AG04449 (cell line): Measurements from ENCODE around the gene IFIT3.
"Not testable (repeated sequence)": the region's sequence is repeated elsewhere in the genome, so short reads cannot be mapped to it uniquely, and the experiment has no call there.

Source experiments
- CTCF ChIA-PET: fragments of 350-600 bp; formaldehyde crosslinking; extraction: SDS; loops from one replicate; lab custom pipeline; 2021; ENCODE audit warnings: antibody characterized with exemption; lab: Yijun Ruan, JAX
- POLR2A ChIA-PET: fragments of 400-600, 350-600 bp; formaldehyde crosslinking; extraction: SDS; loops from one replicate; lab custom pipeline; 2020; ENCODE audit warnings: antibody characterized with exemption, inconsistent platforms; lab: Yijun Ruan, JAX
- DNase-seq: peaks from one replicate; pipeline ENCODE4 v3.0.0-alpha.2; 2010; ENCODE audit warnings: low read depth, low spot score
- H3K4me3 ChIP-seq: 2 replicates; pipeline ENCODE4 v1.5.1; 2011; ENCODE audit warnings: low read depth, mild to moderate bottlenecking, control low read depth, low read length
- TF ChIP-seq, protein P1 (sequence below): IDR thresholded peaks from one replicate; pipeline ENCODE4 v1.5.1; 2011; ENCODE audit warnings: mild to moderate bottlenecking, moderate library complexity, low read length, control low read depth, inconsistent platforms; ENCODE audit not compliant: insufficient read depth; ENCODE audit errors: missing control alignments

IFIT3 gene

DNA sequence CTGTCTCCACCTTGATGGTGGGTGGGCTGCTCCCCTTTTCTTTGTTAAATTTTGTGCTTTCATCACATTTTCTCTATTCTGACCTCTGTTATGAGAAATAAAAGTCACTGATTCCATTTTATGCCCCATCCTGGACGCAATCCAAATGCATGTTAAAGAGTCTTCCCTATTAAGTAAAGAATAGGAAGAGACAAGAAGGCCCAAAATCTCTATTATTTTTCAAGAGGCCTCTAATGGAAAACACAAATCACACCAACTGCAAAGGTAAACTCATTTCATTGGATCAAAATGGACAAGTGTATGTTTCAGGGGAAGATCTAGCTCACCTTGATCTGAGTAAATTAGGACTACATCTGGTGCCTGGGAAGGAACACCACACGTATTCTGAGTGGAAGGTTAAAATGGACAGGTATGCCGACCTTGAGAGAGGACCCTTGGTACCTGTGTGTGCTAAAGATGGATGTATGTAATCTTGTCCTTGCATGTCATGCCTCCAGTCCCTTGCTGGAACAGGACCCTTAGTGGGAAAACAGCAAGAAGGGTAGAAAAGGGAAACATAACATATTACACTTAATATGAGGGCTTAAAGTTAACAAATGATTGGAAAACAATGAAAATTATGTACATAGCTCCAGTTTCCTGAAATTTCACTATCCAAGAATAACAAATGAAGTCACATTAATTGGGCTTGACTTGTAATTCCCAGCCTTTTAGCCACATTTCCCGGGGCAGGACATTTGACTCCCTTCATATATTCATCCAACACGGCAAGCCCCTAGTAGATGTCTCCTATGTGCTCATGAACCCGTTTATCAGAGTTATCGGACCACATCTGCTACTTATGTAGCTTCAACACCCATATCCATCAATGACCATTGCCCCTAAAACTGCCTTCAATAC lies 18.4 kb upstream of the IFIT3 start:
- TF ChIP-seq, protein P1, sequence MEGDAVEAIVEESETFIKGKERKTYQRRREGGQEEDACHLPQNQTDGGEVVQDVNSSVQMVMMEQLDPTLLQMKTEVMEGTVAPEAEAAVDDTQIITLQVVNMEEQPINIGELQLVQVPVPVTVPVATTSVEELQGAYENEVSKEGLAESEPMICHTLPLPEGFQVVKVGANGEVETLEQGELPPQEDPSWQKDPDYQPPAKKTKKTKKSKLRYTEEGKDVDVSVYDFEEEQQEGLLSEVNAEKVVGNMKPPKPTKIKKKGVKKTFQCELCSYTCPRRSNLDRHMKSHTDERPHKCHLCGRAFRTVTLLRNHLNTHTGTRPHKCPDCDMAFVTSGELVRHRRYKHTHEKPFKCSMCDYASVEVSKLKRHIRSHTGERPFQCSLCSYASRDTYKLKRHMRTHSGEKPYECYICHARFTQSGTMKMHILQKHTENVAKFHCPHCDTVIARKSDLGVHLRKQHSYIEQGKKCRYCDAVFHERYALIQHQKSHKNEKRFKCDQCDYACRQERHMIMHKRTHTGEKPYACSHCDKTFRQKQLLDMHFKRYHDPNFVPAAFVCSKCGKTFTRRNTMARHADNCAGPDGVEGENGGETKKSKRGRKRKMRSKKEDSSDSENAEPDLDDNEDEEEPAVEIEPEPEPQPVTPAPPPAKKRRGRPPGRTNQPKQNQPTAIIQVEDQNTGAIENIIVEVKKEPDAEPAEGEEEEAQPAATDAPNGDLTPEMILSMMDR, result no peak
- no peak overlapping the region for H3K4me3 ChIP-seq
- ChIA-PET CTCF (interaction anchor here (0.8 kb wide), 1 partner anchor 14 kb away, joined by 5 read pairs; no protein-coding TSS in a partner anchor), POLR2A (no interaction called here)
- DNase-seq, result no peak

GRCh38 chr10:89310056-89310893 lies 17.5 kb upstream of the IFIT3 start:
- ChIA-PET POLR2A (no interaction called here), CTCF (interaction anchor here (0.8 kb wide), 1 partner anchor 13 kb away, joined by 5 read pairs; no protein-coding TSS in a partner anchor)
- no peak for DNase-seq
- TF ChIP-seq, protein P1, result no peak
- H3K4me3 ChIP-seq, result no peak overlapping the region

DNA sequence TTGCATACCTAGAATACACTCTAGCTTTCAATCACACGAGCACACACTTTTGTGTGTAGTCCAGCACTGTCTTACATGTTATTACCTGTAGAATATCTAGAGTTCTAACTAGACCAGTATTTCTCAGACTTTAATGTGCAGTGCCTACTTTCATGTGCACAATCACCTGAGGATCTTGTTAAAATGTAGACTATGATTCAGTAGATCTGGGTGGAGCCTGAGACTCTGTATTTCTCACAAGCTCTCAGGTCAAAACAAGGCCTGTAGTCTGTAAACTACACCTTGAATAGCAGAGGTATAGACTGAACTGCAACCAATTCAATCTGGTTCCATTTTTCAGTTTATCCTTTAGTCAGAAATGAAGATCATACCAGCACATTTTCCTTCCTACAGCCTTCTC lies 14.8 kb upstream of the IFIT3 start:
- ChIA-PET POLR2A (no interaction called here), CTCF (interaction anchor here (1.0 to 1.9 kb wide), 2 partner anchors 15 to 56 kb away, joined by 3 to 5 read pairs; partner anchors contain the start of gene IFIT3)
- no peak for DNase-seq
- H3K4me3 ChIP-seq, result no peak overlapping the region
- TF ChIP-seq, protein P1, result no peak

GRCh38 chr10:89314676-89315075 lies 13.1 kb upstream of the IFIT3 start:
- H3K4me3 ChIP-seq, result no peak overlapping the region
- TF ChIP-seq, protein P1, result no peak
- ChIA-PET CTCF (no interaction called here), POLR2A (no interaction called here)
- DNase-seq, result no peak

- POLR2A ChIA-PET, CTCF ChIA-PET, H3K4me3 ChIP-seq: not testable (repeated sequence)
These were observed 9.8 kb upstream of the IFIT3 start for GRCh38 chr10:89318047-89318446.

GRCh38 chr10:89325081-89325480 lies 2.7 kb upstream of the IFIT3 start:
- CTCF ChIA-PET, POLR2A ChIA-PET, H3K4me3 ChIP-seq, DNase-seq: not testable (repeated sequence)

More at GRCh38 chr10:89318047-89318446, 9.8 kb upstream of the IFIT3 start:
- not testable (repeated sequence) for DNase-seq

DNA sequence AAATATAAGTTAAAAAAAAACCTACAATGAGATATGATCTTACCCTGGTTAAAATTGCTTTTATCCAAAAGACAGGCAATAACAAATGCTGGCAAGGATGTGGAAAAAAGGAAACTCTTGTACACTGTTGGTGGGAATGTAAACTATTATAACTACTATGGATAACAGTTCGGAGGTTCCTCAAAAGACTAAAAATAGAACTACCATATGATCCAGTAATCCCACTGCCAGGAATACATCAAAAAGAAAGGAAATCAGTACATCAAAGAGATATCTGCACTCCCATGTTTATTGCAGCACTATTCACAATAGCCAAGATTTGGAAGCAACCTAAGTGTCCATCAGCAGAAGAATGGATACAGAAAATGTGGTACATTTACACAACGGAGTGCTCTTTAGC lies 1.9 kb upstream of the IFIT3 start:
- DNase-seq, POLR2A ChIA-PET, CTCF ChIA-PET, H3K4me3 ChIP-seq: not testable (repeated sequence)
